Stimulated activated CD4-positive, alpha-beta T cell treated with anti-CD3 and anti-CD28 coated beads, Interleukin-15, amount 100 ng/mL, for 24 hours (primary cell): ENCODE results near the gene MAPKAP1.

Source experiments
- DNase-seq: peaks from one replicate; pipeline ENCODE4 v3.0.0-alpha.2; 2020

The MAPKAP1 gene

DNA sequence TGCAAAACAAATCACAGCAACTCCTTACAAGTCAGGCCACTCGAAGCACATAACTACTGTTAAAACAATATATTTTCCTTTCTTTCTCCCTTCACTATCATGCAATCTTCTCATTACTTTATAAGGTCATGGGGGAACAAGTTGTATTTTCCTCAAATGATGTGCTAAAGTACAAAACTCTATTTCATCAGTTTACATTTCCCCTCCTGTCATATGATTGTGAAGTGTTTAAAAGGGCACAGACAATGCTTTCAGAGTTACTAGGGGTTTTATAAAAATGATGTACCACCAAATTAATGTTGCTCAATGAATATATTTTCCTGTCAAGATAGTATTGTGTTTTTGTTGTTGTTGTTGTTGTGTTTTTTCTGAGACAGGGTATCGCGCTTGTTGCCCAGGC, 34.1 kb downstream of the MAPKAP1 start:
- no peak for DNase-seq

DNA sequence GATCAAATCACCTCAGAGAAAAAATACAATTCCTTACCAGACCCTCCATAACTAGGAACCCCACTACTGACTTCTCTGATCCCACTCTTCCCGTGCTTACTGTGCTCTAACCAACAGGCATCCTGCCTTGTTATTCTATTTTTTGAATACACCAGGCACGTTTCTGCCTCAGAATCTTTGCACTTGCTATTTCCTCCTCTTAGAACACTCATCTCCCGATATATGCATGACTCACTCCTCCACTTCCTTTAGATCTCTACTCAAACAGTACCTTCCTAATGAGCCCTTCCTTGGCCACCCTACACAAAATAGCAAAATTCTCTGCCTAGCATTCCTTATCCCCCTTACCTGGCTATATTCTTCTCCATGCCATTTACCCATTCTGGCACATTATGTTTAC, 43.9 kb downstream of the MAPKAP1 start:
- no peak for DNase-seq

- no peak for DNase-seq
These were observed 46.5 kb downstream of the MAPKAP1 start for GRCh38 chr9:125660557-125660956.

GRCh38 chr9:125659954-125660353, 47.1 kb downstream of the MAPKAP1 start:
- DNase-seq: no peak

DNA sequence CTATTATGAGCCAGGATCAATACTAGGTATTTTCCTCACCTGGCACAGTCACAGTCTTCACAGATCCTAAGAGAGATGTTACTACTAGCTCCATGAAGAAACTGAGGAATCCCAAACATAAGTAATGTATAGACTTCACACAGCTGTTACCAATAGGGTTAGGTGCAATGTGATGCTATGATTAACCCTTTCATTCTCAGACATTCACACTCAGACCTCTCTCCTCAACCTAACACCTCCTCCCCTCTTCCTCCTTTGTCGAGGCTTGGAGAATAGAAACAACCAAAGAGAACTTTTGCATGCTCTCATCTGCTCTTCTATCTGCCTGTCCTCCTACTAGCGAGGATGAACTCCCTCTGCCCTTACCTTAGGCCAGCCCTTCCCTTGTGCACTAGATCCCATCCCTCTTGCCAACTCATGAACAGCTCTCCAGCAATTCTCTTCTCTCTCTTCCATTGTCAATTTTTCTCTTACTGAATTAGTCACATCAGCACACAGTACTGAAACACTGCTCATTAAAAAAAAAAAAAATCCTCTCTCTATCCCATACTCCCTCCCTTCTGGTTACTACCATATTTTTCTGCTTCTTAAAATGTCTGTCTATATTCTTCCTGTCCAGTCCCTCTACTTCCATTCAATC, 47.7 kb downstream of the MAPKAP1 start:
- DNase-seq: no peak

- no peak for DNase-seq
These were observed 50.4 kb downstream of the MAPKAP1 start for GRCh38 chr9:125656560-125656959.

DNA sequence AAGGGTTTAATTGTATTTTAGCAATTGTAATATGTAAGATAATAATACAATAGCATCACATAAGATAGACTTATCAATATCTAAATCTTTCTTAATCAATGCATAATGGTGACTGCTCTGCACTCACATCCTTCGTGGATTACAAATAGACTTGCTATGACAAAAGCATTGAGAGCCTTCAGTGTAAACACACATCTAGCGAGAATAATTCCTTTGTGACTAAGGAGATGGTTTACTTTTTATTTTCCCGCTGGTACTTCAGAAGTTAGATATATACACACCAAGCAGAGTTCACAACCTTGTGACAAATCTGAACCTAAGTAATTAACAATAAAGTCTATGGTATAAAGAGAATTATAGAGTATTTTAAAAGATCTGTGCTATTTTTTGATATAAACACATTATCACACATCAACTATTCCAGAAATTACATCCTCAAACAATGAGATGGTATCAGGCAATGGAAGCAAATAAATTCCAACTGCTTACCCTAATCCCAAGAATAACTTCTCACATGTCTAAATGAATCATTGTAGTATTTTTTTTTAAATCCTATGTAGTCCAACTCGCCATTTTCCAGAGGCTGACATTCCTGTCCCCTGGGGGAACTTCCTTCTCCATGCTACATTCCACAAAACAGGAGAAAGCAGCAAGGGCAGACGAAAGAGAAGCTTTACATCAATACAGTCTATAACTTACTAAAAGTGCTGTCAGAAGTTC, 51.2 kb downstream of the MAPKAP1 start:
- DNase-seq: no peak

- DNase-seq: no peak
These were observed 51.9 kb downstream of the MAPKAP1 start for GRCh38 chr9:125655066-125655633.

DNA sequence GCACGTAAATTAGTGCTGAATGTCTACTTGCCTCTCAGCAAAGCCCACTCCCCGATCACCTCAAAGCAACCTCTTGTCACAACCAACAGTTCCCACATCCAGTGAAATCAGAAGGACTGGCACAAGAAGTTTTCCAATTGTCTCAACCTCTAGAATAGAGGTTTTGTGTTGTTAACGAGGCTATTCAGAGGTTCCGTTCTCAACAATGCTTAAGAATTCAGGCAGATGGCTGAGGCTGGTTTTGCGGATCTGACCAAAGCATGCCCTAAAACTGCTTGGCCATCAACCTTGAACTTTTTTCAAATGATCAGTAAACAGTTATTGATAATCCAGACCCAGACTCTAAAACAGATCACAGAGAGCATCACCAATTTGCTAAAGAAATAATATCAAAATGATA, 52.9 kb downstream of the MAPKAP1 start:
- DNase-seq: no peak

DNA sequence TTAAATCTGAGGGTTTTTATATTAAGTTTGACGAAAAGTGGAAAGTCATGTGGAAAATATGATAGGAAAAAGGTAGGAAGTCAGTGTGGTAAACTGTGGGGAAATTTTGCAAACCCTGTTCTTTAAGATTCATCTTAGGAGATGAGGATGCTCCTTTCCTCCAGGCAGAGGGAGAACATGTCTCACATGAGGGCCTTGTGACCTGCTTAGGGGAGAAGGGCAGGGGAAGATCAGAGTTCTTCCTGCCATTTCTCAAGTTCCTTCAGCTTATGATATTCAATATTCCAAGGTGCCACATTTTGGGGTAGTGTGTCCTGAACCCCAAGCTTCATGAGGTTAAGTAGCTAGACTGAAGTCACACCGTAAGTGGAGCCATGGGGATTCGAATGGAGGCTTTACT, 53.7 kb downstream of the MAPKAP1 start:
- no peak for DNase-seq

- no peak for DNase-seq
These were observed 54.2 kb downstream of the MAPKAP1 start for GRCh38 chr9:125652759-125653158.

DNA sequence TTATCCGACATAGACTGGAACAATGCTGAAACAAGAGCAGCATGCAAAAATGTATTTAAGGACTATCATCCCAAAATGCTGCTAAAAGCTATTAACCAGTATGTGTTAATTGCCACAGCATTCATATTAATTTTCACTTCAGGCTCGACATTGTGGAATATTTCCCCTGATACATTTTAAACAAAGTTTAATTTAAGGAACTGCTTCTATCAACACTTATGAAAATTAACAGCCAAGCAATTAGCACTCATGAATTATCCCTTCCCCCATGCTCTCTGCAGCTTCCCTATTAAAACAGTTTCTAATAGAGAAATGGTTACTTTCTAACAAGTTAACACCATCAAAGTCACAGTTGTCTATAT, 54.8 kb downstream of the MAPKAP1 start:
- DNase-seq: no peak

GRCh38 chr9:125651576-125652232, 55.3 kb downstream of the MAPKAP1 start:
- no peak for DNase-seq

- peak; percentile 37 for DNase-seq
These were observed 56.7 kb downstream of the MAPKAP1 start for GRCh38 chr9:125650271-125650737.

GRCh38 chr9:125649826-125650225, 57.2 kb downstream of the MAPKAP1 start:
- DNase-seq: no peak

- DNase-seq: peak; percentile 61
These were observed 57.7 kb downstream of the MAPKAP1 start for GRCh38 chr9:125649315-125649714.

DNA sequence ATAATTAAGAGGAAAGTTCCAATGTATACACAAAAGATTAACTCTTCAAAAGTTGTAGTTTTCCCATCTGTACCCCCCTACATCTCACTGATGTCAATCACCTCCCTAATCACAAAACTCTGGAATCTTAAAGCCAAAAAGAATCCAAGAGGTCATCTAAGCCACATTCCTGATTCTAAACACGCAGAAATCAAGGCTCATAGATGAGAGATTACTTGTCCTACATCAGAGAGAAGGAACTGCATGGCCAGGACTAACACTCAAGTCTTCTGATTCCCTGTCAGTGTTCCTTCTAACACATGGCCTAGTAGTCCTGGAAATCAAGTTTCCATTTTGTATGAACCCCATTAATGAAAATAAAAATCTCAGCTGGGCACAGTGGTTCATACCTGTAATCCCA, 58.7 kb downstream of the MAPKAP1 start:
- DNase-seq: no peak

DNA sequence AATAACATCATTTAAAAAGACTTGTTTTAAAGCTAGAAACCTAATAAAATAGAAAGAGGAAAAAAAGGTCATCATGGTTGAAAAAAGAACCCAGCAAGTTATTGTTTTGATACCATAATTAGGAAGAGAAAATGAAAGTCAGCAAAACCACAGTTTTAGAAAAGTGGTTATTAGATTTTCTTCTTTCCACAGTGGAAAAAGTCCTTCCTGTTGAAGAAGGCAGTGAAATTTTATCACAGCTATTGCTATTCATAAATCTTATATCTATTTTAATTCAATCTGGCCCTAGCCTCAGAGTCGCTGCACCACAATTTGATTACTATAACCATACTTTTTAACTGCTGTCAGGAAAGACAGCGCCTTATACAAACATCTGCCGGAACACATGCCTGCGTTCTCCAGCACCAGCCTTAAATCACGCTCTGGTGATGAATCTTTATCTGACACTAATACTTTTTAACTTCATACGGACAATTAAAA, 60.3 kb downstream of the MAPKAP1 start:
- DNase-seq: no peak

- no peak for DNase-seq
These were observed 60.8 kb downstream of the MAPKAP1 start for GRCh38 chr9:125646217-125646616.

GRCh38 chr9:125644819-125645507, 62.0 kb downstream of the MAPKAP1 start:
- DNase-seq: no peak

DNA sequence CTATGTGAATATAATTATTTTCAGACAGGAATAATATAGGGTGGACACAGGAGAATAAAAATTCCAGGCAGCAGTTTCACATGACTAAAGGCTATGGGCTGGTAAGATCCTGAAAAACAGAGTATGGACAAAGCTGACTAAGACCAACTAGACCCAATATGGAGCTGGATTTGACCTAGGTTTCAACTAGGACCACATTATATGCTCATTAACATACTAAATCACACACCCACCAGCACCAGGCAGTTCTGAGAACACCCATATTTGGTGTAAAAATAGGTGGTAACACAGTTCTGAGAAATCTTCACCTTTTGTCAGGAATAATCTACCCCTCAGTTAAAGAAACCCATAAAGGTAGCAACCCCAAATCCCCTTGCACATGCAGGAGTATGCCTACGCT, 64.7 kb downstream of the MAPKAP1 start:
- no peak for DNase-seq

GRCh38 chr9:125639057-125639456, 68.0 kb downstream of the MAPKAP1 start:
- no peak for DNase-seq
